GM12873 (cell line): Measurements from ENCODE around the gene CDK18.

Experiments
- CTCF ChIP-seq: IDR thresholded peaks from 2 replicates; pipeline ENCODE4 v1.5.1; 2012; ENCODE audit warnings: low read depth, mild to moderate bottlenecking, moderate library complexity, low read length, control low read depth; ENCODE audit not compliant: insufficient read depth; ENCODE audit errors: missing control alignments

The CDK18 gene

DNA sequence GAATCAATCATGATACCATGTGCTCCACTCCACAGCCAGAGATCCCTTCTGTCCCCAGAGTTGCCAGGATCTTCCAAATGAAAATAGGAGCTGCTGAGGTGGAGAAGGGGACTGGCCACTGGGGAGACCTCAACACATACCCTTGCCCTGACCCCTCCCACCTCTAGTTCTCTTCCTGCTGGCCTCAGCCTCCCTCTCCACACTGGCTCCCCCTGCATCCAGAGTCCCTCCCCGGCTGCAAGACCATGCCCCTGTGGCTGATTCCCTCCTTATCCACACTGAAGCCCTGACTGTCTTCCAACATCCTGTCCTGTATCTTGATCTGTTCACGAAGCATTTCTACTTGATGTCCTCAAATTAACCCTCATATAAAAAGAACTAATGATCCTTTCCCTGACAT is 21.1 kb upstream of the CDK18 start:
- TF ChIP-seq CTCF = no peak

- peak; percentile 94 for TF ChIP-seq CTCF
Measured at GRCh38 chr1:205484985-205485967, 19.2 kb upstream of the CDK18 start.

GRCh38 chr1:205486258-205486657 is 18.2 kb upstream of the CDK18 start:
- no peak for TF ChIP-seq CTCF

DNA sequence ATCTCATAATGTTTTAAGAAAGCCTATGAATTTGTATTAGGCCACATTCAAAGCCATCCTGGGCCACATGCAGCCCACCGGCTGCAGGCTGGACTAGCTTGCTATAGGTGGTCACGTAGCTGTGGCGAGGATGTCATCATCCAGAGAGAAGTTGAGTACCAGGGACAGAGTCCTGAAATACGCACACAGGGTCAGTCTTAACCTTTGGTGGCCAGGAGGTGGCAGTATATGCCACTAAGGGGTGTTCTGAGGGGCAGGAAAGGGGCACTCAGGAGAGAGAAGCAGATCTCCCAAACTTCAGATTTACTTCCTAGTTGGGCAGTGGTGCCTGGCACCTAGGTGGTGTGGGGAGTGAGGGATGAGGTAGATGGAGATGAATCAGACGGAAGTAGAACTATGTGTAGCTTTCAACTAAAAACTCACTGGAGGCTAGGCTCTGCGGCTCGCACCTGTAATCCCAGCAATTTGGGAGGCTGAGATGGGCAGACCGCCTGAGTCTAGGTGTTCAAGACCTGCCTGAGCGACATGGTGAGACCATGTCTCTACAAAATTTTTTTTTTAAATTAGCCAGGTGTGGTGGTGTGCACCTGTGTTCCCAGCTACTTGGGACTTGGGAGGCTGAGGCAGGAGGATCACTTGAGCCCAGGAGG is 16.3 kb upstream of the CDK18 start:
- peak; percentile 84 for TF ChIP-seq CTCF

- TF ChIP-seq CTCF = no peak
Measured at GRCh38 chr1:205491794-205492193, 12.7 kb upstream of the CDK18 start.

DNA sequence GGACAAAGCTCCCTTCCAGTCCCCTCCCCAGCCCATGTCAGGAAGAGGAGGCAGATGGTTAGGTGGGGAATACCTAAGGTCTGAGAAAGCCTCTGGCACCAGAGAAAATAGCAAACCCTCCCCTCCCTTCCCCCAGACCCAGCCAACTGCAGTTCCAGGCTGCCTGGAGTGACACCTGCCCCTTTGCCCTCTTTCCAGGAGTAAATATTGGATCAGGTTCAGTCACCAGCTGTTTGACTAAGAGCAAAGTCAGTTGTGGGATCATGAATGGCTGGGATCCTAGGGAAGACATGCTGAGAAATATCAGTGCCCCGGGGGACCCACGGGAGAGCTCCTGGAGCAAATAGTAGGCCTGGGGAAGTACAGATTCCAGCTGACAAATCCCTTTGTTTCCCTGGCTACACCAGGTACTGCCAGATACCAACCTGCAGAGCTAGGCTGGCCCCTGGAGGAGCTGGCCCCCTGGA is 12.2 kb upstream of the CDK18 start:
- TF ChIP-seq CTCF = no peak

DNA sequence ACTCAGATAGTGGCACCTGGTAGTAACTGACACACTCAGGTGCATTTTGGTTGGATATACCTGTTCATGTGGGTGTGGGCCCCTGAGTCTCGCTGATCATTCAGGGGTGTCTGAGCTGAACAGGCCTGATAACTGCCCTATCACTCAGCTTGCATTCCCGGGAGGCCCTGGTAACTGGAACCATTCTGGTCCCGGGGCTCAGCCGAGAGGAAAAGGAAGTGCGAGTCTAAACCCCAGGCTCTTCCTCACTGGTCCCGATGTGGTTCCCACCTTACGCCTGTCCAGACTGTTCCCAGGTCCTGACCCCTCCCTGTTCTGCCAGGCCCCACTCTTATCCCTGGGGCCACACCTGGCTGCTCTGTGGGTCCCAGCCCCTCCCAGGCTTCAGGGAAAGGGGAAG is 11.7 kb upstream of the CDK18 start:
- TF ChIP-seq CTCF = no peak
